GM21723 (cell line): ENCODE data around the gene CNGA1.

Experiments used
- ATAC-seq: cut with Tn5 transposase; IDR thresholded peaks from one replicate; pipeline ENCODE4 v1.9.1; 2021; ENCODE audit warnings: mild to moderate bottlenecking, moderate library complexity; ENCODE audit not compliant: unreplicated experiment

The CNGA1 gene

DNA sequence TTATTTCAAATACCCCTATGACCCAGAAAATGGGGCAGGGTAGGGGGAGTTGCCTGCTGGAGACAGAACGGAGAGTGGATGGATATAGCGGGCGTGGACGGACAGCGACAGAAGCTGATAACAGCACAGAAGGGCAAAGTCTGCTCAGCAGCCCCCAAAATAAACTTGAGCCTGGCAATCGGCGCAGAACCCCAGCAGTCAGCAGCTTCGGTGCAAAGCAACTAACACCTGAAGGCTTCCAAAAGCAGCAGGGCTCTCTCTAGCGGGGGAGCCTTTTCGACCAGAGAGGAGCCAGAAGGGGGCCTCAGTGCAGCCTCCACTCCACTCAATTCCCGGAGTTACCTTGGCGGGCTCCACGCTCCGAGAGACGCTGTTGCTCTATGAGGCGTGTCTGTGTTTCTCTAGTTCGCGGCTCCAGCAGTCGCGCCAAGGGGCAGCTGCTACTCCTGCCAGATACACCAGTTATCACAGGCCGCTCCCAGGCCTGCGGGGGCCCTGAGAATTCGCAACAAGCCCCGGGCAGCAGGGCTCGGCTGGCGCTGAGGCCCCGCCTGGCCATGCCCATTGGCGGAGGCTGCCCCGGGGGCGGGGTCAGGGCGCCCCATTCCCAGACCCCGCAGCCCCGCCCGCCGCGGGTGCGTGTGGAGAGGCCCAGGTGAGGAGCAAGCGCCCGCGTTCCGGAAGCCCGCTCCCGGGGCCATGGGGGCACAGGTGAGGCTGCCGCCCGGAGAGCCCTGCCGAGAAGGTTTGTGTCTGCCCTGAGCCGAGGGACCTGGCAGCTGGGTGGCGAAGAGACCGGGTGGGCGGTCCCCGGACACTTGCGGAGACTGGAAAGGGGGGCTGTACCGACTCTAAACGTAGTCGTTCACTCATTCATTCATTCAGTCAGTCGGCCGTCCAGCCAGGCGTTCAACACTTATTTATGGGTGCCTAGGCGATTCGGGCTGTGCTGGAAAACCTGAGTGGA, at the start of gene CNGA1, which contains the start of gene NIPAL1:
Gene CNGA1 (minus strand): TSS at position 541 of the 967 bp plus-strand sequence. CDS start 63,992 bp downstream, outside the sequence.
Gene NIPAL1 (plus strand): TSS at position 632 of the 967 bp plus-strand sequence. CDS start 68 bp downstream, at position 700.
- ATAC-seq: peak; percentile 95

DNA sequence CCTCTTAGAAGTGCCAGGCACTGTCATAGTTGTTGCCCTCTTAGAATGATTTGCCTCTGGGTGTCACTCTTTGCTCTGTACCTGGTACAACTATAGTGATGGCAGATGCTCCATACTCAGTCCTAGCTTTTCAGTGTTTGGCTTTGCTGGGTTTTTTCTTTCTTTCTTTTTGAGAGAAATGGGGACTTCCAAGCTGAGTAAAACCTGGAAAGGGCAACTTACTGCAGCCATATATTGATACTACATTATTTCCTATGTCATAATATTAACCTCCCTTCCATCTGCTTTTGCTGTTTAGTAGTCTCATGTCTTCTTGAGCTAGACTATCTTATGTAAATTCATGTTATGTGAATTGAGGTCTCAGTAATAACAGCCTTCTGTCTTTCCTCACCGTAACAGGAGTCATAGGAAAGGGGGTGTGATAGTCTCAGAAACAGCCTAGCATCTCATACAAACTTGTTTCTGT, 49.1 kb upstream of the CNGA1 start:
- peak; percentile 66 for ATAC-seq

DNA sequence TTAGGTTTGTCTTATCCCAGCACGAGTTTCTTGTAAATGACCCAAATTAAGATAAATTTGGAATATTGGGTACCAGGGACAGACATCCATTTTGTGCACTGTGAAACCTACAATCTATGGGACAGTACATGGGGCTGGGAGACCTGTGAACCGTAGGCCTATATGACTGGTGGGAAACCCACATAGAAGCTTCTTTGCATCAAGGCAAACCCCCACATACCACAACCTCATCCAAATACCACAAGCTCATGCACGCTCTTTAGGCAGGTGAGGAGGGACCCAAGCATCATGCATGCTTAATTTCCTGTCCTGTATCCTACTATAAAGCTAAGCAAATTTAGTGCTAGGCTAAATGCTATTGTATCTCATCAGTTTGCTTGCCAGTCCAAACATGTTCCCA, 47.9 kb upstream of the CNGA1 start:
- ATAC-seq: peak; percentile 54

DNA sequence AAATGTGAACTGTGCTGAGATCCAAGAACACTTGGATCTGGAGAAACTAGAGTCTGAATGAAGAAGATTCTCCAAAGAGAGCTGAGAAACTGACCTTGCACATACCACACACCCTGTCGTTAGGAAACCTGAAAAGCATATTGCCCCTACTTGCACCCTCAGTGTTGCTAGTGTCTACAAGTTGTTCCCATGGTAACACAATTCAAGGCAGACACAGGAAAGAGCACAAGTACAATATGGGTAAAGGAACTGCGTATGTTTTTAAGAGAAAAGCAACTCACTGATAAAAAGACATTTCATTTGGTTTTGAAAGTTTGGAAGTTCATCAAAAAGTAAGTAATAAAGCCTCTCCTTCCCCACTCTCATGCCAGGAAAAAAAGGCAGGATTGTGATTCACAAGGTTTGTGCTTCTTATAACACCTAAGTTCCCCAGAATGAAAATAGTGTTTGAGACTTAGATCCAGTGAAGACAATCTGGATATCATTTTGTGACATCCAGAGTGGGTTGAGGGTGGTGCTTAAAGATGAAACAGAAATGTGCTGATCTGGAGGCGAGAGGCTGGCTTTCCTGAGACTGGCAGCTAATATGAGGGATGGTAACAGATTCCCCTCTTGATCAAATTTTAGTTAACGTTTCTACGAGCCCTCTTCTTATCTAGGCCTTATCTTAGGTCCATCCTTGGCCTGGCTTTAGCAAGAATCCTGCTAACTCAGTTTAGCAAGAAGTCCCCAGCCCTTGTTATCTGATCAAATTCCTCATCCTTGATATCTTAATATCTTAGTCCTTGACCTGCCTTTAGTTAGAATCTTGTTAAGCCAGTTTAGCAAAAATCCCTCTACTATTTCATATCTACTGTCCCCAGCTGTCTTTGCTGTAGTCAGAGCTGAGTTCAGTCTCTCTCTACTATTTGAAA, 42.4 kb upstream of the CNGA1 start:
- ATAC-seq: no peak

DNA sequence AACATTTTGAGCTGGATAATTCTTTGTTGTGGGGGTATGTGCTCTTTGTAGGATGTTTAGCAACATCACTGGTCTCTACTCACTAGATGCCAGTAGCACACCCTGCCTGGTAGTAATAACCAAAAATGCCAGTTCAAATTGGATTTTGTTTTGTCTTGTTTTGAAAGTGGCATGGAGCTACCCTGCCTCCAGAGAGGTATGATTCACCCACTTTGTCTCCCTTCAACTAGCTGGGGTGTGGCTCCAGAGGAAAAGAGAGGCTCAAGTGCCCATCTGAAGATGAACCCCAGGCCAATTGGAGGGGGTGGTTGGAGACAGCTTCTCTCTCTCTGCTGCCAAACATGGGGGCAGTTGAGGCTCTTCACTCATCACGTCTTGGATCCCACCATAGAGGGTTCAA, 34.6 kb upstream of the CNGA1 start:
- no peak for ATAC-seq

DNA sequence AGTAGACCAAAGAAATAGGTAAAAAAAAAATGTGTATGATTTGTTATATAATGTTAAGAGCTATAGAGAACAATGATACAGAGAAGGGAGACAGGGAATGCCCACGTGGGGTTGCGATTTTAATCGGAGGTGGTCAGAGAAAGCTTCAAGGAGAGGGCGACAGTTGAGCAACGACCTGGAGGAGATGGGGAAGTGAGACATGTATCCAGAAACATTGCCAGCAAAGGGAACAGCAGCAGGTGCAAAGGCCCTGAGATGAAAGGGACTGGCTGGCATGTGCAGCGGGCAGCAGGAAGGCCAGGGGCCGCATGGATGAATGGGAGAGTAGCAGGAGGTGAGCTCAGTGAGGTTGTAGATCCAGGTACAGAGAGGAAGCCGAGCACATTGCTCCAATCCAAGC, 33.0 kb upstream of the CNGA1 start:
- ATAC-seq: no peak

DNA sequence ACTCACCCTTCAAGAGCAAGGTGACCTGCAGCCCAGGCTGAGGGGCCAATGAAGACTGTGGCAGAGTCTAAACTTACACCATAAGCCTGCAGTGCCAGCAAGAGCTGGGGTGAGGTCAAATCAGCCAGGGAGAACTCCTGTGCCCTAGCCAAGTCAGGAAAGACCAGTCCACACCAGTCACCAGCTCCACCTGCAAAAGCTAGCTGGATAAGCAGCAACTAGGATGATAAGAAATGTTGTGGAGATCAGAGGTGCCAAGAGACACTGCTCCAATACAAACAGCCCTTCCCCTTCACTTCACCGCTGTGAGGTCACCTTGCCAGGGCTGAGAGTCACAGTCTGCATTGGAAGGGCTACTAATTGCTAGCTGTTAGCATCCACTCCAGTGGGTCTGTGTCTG, 31.4 kb upstream of the CNGA1 start:
- ATAC-seq: no peak

DNA sequence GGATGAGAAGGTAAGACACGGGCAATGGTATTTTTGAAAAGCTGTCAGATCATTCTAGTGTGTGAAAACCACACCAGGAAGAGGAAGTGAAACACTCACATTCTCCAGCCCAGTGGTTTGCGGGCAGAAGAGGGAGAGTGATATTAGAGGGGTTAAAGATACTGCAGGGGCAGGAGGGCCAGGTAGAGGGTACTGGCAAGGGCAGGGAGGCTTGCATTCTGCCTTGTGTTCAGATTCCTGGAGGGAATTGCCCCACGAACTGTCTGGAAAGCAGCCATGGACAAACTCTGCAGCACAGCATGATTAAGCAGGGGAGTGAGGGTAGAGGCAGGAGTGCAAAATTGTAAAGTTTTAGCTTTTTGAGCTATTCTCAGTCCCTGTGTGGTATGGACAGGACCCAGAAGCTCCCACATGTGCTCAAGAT, 31.0 kb upstream of the CNGA1 start:
- ATAC-seq: peak; percentile 96

DNA sequence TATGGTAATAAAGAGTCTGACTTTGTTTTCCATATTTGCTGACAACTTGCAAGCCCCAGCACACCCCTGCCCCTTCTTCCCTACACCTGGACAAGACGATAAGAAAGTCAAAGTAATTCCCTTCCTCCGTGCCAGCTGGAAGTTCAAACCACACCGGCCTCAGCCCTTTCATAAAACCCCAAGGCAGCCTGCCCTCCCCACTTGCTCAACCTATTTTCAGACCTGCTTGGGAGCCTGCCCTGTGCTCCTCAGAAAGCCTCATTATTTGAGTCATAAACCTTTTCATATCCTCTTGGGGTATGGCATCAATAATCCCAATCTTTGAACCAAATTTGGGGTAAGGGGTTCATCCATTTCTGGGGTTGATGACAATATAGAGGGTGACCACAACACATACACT, 29.6 kb upstream of the CNGA1 start:
- ATAC-seq: no peak

DNA sequence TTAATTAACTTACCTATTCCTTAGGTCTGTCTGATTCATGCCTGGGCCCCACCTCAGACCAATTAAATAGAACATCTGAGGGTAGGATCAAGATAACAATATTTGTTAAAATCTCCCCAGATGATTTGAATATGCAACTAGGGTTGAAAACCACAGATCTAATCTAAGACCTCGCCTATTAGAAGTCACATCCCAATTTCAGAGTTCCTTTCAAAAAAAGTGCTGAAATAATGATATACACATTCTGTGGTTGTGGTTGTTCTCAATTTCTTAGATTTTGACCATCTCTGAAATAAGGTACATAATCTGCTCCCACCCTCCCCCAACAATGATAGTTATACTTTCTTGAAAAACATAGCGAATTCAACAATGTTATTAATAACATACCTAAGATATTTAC, 27.8 kb upstream of the CNGA1 start:
- no peak for ATAC-seq

DNA sequence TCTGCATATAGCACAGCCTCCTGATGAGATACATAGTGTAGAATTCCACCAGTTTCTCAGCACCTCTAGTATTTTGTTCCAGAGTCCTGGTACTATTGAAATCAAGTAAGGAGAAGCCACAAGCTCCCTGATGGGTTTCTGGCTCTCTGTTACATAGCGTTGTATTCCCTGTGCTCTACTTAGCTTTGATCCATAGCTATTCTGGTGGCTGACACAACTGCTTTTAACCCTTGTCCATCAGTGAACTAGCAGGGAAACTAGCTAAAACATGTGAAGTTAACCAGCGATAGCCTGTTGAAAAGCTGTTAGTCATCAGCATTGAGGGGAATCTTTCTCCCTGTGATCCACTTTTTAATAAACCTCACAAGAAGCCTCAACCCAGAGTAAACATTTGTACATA, 27.0 kb upstream of the CNGA1 start:
- no peak for ATAC-seq

DNA sequence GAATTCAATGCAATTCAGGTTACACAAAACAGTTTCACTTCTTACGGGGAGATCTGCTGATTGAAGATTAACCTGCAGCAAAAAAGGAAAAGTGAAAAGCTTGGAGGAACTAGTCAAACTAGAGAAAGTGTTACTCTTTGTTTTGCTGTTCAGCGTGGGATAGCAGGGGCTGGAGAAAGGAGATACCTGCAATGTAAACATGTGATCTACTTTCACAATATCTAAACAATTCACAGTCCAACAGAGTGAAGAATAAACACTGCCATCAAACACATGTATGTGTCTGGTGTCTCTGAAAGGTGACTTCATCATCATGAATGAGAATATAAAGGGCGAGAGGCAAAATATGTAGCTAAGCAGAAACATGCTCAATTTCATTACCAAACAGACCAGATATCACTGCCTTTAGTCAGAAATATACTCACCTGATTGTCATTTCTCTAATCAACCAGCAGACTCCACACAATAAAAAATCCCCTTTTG, 26.5 kb upstream of the CNGA1 start:
- no peak for ATAC-seq

DNA sequence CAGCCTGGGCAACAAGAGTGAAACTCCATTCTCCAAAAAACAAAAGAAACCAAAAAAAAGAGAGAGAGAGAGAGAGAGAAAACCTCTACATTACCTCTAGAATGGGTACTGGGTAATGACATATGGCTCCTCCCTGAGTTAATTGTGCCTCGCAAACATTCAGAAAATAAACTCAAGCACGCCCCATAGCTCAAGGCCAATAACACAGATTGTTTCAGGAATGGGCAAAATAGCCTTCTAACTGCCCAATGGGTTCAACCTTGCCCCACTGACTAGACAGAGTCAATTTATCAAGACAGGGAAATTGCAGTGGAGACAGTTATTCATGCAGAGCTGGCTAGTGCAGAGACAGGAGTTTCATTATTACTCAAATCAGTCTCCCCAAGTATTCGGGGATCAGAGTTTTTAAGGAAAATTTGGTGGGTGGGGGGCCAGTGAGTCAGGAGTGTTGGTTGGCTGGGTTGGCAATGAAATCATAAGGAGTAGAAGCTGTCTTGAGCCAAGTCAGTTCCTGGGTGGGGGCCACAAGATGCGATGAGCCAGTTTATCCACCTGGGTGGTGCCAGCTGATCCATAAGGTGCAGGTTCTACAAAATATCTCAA, 25.2 kb upstream of the CNGA1 start:
- no peak for ATAC-seq

DNA sequence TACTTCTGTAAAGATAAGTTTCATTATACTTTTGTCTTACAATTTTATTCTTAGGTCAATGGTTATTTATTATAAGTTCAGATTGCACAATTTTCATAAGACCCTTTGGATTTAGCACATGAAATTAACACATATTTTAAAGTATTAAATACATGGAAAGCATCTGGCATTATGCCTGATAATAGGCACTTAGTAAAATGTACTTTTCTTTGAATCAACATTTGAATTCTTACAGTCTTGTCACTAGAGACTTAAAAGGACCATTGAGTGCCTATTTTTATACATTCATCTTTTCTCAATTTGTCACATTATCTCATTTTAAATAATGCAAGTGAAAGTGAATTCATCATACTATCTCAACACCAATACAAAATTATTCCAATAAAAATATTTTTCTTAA, 23.1 kb upstream of the CNGA1 start:
- ATAC-seq: no peak

DNA sequence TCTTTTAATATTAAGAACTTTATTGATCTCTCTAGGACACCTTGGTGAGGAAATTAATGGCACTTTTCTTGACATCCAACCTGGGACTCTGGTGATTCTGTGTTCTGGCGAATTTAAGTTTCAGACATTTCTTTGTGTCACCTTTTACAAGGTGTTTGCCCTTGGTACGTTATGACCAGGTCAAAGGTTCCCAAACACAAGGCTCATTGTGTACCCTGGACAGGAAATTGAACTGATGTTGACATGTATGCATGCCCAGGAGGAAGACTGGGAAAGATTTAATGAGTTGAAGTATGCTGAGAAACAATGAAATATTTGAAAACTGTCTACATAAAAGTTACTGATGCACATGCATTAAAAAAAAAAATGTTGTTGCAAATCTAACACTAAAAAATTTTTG, 22.2 kb upstream of the CNGA1 start:
- ATAC-seq: no peak

DNA sequence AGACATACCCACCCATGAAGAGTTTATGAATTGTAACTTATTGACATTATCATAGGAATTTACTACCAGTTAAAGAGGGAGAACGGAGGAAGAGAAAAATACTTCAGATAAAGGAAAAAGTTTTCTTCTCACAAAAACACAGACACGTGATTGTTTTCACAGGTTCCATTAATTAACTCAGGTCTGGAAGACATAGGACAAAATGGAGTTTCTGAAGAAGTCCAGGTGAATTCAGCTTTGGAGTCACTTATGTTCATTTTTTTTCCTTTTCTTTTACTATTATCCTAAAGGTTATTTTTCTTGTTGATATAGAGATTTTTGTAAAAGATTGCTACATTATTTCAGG, 20.6 kb upstream of the CNGA1 start:
- no peak for ATAC-seq

DNA sequence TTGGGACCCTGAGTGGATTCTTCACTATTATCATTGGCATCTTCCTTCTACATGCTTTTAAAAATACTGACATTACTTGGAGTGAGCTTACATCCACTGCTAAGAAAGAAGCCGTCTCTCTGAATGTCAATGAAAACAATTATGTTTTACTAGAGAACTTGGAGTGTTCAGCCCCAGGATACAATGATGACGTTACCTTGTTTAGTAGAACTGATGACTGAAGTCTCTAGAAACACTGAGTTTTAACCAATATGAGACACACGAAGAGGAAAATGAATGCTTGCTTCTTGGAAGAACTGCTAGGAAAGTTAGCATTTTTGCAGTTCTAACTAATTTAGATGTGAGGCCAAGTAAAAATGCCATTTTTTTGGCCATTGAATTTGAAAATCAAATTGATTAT, 19.5 kb upstream of the CNGA1 start:
- ATAC-seq: no peak

DNA sequence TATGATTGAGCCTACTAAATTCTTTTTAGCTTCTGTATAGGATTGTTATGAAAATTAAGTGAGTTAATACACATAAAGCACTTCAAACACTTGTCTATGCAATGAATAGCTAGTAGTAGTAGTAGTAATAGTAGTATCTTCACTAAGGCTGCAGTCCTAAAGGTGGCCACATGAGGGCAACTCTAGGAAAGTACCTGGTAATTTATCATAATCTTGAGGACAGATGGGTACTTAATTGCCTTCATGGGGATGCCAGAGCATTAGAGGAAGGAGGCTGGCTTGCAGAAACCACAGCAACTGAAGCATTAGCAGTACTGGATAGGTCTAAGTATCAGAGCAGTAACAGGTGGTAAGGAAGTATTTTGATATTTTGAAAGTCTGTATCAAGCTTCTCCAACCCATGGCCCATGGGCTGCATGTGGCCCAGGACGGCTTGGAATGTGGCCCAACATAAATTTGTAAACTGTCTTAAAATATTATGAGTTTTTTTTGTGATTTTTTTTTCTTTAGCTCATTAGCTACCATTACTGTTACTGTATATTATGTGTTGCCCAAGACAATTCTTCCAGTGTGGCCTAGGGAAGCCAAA, 17.4 kb upstream of the CNGA1 start:
- ATAC-seq: peak; percentile 31

DNA sequence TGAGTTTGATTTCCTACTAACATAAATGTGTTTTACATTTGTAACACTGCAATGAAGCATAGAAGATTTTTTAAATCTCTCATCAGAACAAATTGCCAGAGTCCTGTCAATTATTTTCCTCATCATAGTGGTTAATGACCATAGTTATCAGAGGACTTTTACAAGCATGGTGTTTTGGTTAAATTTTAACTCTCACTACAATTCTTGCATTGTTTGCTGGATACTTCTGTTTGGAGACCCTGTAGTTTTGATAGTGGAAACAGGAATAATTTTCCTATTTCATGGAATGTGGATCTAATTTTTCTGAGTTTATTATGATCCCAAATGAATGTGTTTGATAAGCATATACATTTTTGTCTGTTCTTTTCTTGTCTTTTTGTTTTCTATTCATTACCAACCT, 16.9 kb upstream of the CNGA1 start:
- no peak for ATAC-seq

DNA sequence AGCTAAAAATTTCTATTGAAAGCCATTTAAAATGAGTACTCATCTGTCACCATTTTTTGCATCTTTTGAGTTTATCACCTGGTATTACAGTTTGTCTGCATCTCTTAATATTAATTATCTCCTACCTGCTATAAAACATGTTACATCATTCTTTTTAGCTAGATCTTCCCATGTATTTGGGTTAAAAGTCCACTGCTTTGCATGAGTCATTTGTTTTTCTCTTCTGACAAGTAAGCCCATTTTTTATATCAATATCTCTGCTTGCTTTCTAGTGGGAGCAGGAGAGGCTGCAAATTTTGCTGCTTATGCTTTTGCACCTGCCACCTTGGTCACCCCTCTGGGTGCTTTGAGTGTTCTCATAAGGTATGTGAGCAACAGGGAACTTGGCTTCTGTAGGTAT, 16.2 kb upstream of the CNGA1 start:
- ATAC-seq: no peak
